Erythroblast (primary cell): ENCODE data around the gene ADARB2.

Experiments
- GATA1 ChIP-seq: IDR thresholded peaks from 2 replicates; pipeline ENCODE4 v1.6.1; 2011; ENCODE audit warnings: low read depth, mild to moderate bottlenecking, control low read depth, low read length, moderate library complexity
- POLR2A ChIP-seq: IDR thresholded peaks from 2 replicates; pipeline ENCODE4 v1.6.1; 2011; ENCODE audit warnings: mild to moderate bottlenecking, low read length

GRCh38 chr10:1228467-1228975, 508.8 kb downstream of the ADARB2 start:
- TF ChIP-seq POLR2A (no peak), GATA1 (no peak)
